Astrocyte of the cerebellum (primary cell): Measurements from ENCODE around the gene MGLL.

Experiments
- DNase-seq: peaks from one replicate; pipeline ENCODE4 v3.0.0-alpha.2; 2011; ENCODE audit warnings: low read depth
- H3K4me3 ChIP-seq: 2 replicates; pipeline ENCODE4 v1.5.1; 2011; ENCODE audit warnings: mild to moderate bottlenecking, low read depth, low read length, moderate library complexity
- in situ Hi-C: cut with HindIII; loops from 2 replicates; pipeline ENCODE4 v1.10.0; 2017; ENCODE audit warnings: low sequenced_read_pairs
- TF ChIP-seq, protein P1 (sequence below): IDR thresholded peaks from 2 replicates; pipeline ENCODE4 v1.5.1; 2012; ENCODE audit warnings: low read length, low read depth, moderate library complexity, mild to moderate bottlenecking; ENCODE audit errors: missing control alignments

MGLL gene

DNA sequence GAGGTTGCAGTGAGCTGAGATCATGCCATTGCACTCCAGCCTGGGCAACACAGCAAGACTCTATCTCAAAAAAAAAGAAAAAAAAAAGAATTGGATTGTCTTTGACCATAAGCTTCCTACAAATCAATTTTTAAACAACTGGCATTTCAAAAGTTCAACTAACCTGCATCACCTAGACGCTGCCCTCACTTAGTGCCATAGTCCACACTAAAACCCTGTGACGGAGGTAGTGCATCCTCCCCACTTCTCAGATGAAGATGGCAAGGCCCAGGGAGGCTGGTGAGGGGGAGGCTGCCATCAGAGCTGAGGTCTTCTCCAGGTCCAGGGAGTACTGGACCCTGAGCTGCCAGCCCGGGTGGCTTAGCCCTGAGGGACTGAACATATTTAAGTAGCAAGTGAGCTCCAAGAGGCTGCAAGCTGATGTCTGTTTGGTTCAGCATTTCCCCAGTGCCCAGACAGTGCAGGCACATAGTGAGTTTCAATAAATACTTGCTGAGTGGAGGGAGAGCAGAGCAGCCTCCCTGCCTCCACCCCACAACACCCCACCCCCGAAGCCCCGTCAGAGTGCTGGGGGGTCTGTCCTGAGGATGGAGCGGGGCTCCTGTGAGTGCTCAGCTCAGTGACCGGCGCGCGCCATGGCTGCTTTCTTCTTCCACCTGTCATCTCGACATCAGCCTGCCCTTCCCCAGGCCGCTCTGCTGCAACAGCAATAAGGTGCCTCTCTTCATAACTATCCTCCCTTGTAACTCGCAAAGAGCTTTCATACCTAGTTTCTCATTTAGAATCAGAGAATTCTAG is 52.8 kb downstream of the MGLL start:
- H3K4me3 ChIP-seq: no peak overlapping the region
- in situ Hi-C loops: no loop called here
- no peak for DNase-seq
- TF ChIP-seq, protein P1, sequence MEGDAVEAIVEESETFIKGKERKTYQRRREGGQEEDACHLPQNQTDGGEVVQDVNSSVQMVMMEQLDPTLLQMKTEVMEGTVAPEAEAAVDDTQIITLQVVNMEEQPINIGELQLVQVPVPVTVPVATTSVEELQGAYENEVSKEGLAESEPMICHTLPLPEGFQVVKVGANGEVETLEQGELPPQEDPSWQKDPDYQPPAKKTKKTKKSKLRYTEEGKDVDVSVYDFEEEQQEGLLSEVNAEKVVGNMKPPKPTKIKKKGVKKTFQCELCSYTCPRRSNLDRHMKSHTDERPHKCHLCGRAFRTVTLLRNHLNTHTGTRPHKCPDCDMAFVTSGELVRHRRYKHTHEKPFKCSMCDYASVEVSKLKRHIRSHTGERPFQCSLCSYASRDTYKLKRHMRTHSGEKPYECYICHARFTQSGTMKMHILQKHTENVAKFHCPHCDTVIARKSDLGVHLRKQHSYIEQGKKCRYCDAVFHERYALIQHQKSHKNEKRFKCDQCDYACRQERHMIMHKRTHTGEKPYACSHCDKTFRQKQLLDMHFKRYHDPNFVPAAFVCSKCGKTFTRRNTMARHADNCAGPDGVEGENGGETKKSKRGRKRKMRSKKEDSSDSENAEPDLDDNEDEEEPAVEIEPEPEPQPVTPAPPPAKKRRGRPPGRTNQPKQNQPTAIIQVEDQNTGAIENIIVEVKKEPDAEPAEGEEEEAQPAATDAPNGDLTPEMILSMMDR: no peak

DNA sequence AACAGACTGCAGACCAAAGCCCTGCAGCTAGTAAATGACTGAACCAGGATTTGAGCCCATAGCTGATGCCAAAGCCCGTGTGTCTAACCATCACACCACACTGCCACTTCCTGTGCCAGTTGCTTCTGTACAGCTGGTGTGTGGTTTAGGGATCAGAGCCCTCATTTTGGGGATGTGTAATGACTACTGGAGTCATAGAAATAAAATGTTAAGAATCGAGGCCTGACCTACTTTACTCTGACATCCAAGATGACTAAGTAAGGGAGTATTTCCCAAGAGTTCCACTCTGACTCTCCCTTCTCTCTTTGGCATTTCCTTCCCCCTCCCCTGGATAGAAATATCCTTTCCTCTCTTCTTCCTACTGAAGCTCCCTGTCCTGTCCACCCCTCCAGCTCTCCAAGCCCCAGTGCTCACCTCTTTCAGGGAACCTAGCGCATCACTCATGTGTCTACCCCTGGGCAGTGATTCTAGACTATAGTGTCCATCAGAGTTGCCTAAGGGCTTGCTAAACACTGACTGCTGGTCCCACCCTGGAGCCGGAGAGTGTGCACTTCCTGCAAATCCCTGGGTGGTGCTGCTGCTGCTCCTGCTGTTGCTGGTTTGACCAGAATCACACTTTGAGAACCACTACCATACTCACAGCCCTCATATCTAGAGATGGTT is 53.8 kb downstream of the MGLL start:
- DNase-seq: no peak
- H3K4me3 ChIP-seq: no peak overlapping the region
- TF ChIP-seq, protein P1: no peak
- in situ Hi-C loops: no loop called here

DNA sequence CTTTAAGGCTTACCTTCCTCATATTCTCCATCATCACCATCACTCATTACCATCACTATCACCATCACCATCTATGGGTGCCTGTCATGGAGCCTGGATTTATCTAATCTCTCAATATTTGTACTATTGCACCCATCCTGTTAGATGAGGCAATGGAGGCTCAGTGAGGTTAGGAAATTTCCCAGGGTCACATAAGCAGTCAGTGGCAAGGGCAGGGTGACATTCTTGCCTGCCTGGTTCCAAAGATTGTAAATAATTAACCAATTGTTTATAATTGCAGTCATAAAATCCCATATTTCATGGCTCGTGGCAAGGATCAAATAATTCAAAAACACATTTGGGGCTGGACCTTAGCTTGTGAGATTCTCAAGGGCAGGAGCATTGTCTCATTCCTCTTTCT is 55.2 kb downstream of the MGLL start:
- TF ChIP-seq, protein P1: no peak
- no peak overlapping the region for H3K4me3 ChIP-seq
- in situ Hi-C loops: no loop called here
- no peak for DNase-seq

DNA sequence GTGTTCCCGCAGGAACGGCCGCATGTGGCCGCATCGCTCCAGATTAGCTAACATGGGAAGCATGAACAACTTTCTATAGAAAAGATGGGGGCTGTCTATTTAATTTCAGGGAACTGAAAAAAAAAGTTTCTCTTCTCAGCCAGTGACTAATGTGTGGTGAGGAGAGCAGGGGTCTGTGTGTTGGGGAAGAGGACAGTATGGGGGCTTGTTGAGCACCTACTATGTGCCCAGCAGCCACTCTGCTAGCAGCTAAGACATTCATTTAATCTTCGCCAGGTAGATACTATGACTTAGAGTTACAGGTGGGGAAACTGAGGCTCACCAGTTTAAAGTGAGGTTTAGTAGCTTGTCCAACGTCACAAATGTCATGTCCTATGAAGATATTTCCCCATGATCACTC is 56.6 kb downstream of the MGLL start:
- in situ Hi-C loops: no loop called here
- TF ChIP-seq, protein P1: no peak
- H3K4me3 ChIP-seq: no peak overlapping the region
- DNase-seq: no peak

DNA sequence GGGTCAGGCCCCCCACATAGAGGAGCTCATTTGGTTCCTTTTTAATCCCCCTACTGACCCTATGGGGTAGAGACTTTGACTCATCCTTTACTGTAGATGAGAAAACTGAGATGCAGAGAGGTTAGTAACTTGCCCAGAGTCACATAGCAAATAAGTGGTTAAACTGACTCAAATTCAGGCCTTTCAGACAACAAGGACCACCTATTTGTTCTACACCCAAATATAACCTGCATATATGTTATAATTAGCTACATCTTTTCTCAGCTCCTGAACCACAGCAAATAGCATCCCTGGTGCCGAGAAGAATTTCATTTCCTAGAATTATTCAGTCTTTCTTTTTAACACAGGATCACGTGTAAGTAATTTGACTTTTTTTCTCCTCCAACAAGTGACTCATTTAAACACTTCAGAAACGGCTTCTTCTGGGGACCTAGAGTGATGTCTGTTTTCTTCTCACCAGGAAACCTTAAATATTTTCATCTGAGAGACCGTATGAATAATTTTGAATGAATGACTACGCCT is 57.4 kb downstream of the MGLL start:
- in situ Hi-C loops: no loop called here
- no peak overlapping the region for H3K4me3 ChIP-seq
- DNase-seq: no peak
- TF ChIP-seq, protein P1: no peak

DNA sequence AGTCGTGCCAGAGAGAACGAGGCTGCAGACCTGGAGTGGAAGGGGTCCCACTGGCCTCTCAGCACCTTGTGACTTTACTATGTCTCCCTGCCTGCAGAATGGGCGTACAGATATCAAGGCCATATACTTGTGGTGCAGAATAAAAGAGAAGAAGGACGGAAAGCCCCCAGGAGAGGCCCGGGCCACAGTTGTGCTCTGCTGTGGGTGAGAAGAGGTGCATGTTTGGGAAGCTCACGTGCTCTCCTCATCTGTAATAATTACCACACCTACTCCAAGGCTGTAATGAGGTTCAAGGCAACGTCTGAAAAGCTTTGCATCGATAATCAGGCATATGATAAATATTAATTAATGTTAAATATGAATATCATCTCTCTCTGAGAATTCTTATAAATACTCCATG is 58.0 kb downstream of the MGLL start:
- TF ChIP-seq, protein P1: no peak
- no peak for DNase-seq

More for the DNA sequence above, 58.0 kb downstream of the MGLL start:
- H3K4me3 ChIP-seq: no peak overlapping the region
- in situ Hi-C loops: no loop called here
